Activated T-cell treated with anti-CD3 and anti-CD28 coated beads, Interleukin-2, amount 50 U/mL, for 1 hour (primary cell): Measurements from ENCODE around the gene MPPED1.
A peak's percentile ranks its signal among the peaks of the same experiment; 100 is the strongest.

Experiments used
- DNase-seq: peaks from one replicate; pipeline ENCODE4 v3.0.0-alpha.2; 2020

The MPPED1 gene

GRCh38 chr22:43411869-43412807, at the start of gene MPPED1:
Gene MPPED1, plus strand, starts transcription at chr22:43412014. Its CDS starts 12,972 bp downstream, at chr22:43424986.
- DNase-seq: no peak

- no peak for DNase-seq
These were observed 48.3 kb upstream of the MPPED1 start for GRCh38 chr22:43363315-43364168.

GRCh38 chr22:43364169-43364435, 47.7 kb upstream of the MPPED1 start:
- DNase-seq: no peak

GRCh38 chr22:43365715-43366440, 45.9 kb upstream of the MPPED1 start:
- DNase-seq: no peak

- no peak for DNase-seq
These were observed 41.8 kb upstream of the MPPED1 start for GRCh38 chr22:43370036-43370435.

GRCh38 chr22:43375951-43376455, 35.8 kb upstream of the MPPED1 start:
- DNase-seq: no peak

- peak; percentile 46 for DNase-seq
These were observed 34.9 kb upstream of the MPPED1 start for GRCh38 chr22:43376765-43377547.

- DNase-seq: no peak
These were observed 34.3 kb upstream of the MPPED1 start for GRCh38 chr22:43377548-43377895.

GRCh38 chr22:43377896-43378704, 33.7 kb upstream of the MPPED1 start:
- no peak for DNase-seq

- no peak for DNase-seq
These were observed 30.1 kb upstream of the MPPED1 start for GRCh38 chr22:43381693-43382092.

GRCh38 chr22:43384863-43385262, 27.0 kb upstream of the MPPED1 start:
- DNase-seq: no peak

GRCh38 chr22:43385770-43386641, 25.8 kb upstream of the MPPED1 start:
- DNase-seq: peak; percentile 74

- DNase-seq: no peak
These were observed 24.0 kb upstream of the MPPED1 start for GRCh38 chr22:43387815-43388214.

GRCh38 chr22:43388420-43388851, 23.4 kb upstream of the MPPED1 start:
- DNase-seq: peak; percentile 78

GRCh38 chr22:43389227-43389836, 22.5 kb upstream of the MPPED1 start:
- DNase-seq: no peak

GRCh38 chr22:43390166-43390565, 21.6 kb upstream of the MPPED1 start:
- DNase-seq: no peak

GRCh38 chr22:43390872-43391271, 20.9 kb upstream of the MPPED1 start:
- no peak for DNase-seq

GRCh38 chr22:43391306-43391705, 20.5 kb upstream of the MPPED1 start:
- no peak for DNase-seq

- no peak for DNase-seq
These were observed 19.3 kb upstream of the MPPED1 start for GRCh38 chr22:43392385-43392989.
